ENCODE results near the gene DIMT1. TPM values are rescaled to one million over a fixed set of nuclear protein-coding genes. Genes with fewer than 3 reads are reported as not detected.

Gene DIMT1
- total RNA-seq, 1 experiment from 2014 or later, result 43.5 TPM

DNA sequence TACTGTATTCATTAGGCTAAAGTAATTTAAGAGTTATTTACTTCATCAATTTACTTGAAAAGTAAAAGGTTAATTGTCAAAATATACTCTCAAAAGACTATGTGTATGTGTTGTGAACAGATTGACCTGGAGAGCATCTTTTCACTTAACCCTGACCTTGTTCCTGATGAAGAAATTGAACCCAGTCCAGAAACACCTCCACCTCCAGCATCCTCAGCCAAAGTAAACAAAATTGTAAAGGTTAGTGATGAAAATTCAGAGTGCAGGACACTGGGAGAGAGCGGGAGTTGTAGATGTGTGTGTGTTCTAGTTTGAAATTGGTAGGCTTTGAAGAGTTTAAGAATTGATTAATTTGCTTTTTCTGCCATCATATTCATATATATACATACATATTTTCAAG, 55.8 kb downstream of the DIMT1 start (continued):
- TF ChIP-seq, protein P1, sequence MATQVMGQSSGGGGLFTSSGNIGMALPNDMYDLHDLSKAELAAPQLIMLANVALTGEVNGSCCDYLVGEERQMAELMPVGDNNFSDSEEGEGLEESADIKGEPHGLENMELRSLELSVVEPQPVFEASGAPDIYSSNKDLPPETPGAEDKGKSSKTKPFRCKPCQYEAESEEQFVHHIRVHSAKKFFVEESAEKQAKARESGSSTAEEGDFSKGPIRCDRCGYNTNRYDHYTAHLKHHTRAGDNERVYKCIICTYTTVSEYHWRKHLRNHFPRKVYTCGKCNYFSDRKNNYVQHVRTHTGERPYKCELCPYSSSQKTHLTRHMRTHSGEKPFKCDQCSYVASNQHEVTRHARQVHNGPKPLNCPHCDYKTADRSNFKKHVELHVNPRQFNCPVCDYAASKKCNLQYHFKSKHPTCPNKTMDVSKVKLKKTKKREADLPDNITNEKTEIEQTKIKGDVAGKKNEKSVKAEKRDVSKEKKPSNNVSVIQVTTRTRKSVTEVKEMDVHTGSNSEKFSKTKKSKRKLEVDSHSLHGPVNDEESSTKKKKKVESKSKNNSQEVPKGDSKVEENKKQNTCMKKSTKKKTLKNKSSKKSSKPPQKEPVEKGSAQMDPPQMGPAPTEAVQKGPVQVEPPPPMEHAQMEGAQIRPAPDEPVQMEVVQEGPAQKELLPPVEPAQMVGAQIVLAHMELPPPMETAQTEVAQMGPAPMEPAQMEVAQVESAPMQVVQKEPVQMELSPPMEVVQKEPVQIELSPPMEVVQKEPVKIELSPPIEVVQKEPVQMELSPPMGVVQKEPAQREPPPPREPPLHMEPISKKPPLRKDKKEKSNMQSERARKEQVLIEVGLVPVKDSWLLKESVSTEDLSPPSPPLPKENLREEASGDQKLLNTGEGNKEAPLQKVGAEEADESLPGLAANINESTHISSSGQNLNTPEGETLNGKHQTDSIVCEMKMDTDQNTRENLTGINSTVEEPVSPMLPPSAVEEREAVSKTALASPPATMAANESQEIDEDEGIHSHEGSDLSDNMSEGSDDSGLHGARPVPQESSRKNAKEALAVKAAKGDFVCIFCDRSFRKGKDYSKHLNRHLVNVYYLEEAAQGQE (IDR thresholded peaks at IDR 0.05; ENCODE audit: low read depth), result no peak

DNA sequence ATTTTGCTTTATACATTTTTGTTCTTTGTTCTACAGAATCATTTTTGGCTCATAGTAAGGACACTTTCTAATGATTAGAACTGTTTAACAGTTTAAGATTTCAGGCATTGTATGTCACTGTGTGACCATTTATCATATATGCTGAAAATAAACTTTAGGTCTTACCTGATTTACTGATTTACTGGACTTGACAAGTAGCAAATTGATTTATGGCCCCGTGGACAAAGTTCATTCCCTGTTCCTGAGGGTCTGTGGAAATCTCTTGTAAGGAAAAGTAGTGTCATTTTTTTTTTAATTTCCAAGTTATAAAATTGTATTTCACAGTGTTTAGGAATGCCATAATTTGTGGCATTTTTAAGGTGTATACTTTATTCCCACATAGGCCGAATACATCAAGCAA, 57.0 kb downstream of the DIMT1 start:
- ChIA-PET POLR2A (interaction anchor here (0.6 kb wide), 1 partner anchor 49 kb away, joined by 5 read pairs; no protein-coding TSS in a partner anchor), CTCF (no interaction called here), RAD21 (ENCODE audit: low non-redundant PET in 1 of 2, low total read pairs in 2 of 2, uncharacterized antibody in 2 of 2, unreplicated experiment in 2 of 2) (no interaction called here)
- intact Hi-C loops (cut with micrococcal nuclease), result no loop called here
- DNase-seq (ENCODE audit: low read depth, low spot score) (no peak), ATAC-seq (no peak)
- TF ChIP-seq, protein P1 (IDR thresholded peaks at IDR 0.05; ENCODE audit: low read depth), result no peak
- TF ChIP-seq POLR2AphosphoS5 (IDR thresholded peaks at IDR 0.05; ENCODE audit: low read depth, low read length) (no peak), SP1 (IDR thresholded peaks at IDR 0.05; ENCODE audit: low read depth) (no peak), FOSL1 (IDR thresholded peaks at IDR 0.05; ENCODE audit: low read depth) (no peak), ELF1 (IDR thresholded peaks at IDR 0.05; ENCODE audit: borderline replicate concordance, low read depth) (no peak), TCF7L2 (IDR thresholded peaks at IDR 0.05; ENCODE audit: borderline replicate concordance, extremely low read depth, insufficient read depth, insufficient read length) (no peak), JUND (IDR thresholded peaks at IDR 0.05) (no peak), SIN3A (IDR thresholded peaks at IDR 0.05; ENCODE audit: low read depth) (no peak), YY1 (IDR thresholded peaks at IDR 0.05; ENCODE audit: extremely low read depth, insufficient replicate concordance, low read depth, low read length) (no peak), EZH2 (IDR thresholded peaks at IDR 0.05) (no peak), CEBPB (IDR thresholded peaks at IDR 0.05; ENCODE audit: low read depth) (no peak)
- TF ChIP-seq, protein P2, sequence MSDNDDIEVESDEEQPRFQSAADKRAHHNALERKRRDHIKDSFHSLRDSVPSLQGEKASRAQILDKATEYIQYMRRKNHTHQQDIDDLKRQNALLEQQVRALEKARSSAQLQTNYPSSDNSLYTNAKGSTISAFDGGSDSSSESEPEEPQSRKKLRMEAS (IDR thresholded peaks at IDR 0.05), result no peak
- TF ChIP-seq, protein P3, sequence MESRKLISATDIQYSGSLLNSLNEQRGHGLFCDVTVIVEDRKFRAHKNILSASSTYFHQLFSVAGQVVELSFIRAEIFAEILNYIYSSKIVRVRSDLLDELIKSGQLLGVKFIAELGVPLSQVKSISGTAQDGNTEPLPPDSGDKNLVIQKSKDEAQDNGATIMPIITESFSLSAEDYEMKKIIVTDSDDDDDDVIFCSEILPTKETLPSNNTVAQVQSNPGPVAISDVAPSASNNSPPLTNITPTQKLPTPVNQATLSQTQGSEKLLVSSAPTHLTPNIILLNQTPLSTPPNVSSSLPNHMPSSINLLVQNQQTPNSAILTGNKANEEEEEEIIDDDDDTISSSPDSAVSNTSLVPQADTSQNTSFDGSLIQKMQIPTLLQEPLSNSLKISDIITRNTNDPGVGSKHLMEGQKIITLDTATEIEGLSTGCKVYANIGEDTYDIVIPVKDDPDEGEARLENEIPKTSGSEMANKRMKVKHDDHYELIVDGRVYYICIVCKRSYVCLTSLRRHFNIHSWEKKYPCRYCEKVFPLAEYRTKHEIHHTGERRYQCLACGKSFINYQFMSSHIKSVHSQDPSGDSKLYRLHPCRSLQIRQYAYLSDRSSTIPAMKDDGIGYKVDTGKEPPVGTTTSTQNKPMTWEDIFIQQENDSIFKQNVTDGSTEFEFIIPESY (IDR thresholded peaks at IDR 0.05; ENCODE audit: extremely low read depth, insufficient replicate concordance, low read length), result no peak
- TF ChIP-seq, protein P4, sequence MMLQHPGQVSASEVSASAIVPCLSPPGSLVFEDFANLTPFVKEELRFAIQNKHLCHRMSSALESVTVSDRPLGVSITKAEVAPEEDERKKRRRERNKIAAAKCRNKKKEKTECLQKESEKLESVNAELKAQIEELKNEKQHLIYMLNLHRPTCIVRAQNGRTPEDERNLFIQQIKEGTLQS (IDR thresholded peaks at IDR 0.05), result no peak
- Histone ChIP-seq H3K4me3 (replicated peaks in 1 of 2; ENCODE audit: low read depth in 1 of 2, low read length in 2 of 2) (no peak overlapping the region), H3K79me2 (ENCODE audit: insufficient read depth, low read length) (peaks cover 47% of the 10 kb centered on the region), H3K4me2 (ENCODE audit: low read length) (no peak overlapping the region), H3K9me2 (ENCODE audit: insufficient read depth) (no peaks in the 10 kb centered on the region), H4K20me1 (ENCODE audit: insufficient read depth) (no peaks in the 10 kb centered on the region), H2AFZ (ENCODE audit: low read depth, low read length, poor library complexity, severe bottlenecking) (no peak overlapping the region), H3K4me1 (ENCODE audit: control insufficient read depth in 1 of 2, insufficient read depth in 2 of 2, low read length in 2 of 2) (no peaks in the 10 kb centered on the region), H3K27me3 (ENCODE audit: insufficient read depth, low read length) (no peaks in the 10 kb centered on the region), H3K9ac (ENCODE audit: low read length) (no peak overlapping the region), H3K9me3 (ENCODE audit: control insufficient read depth in 1 of 2, insufficient read depth in 1 of 2, low read depth in 1 of 2, low read length in 2 of 2) (no peaks in the 10 kb centered on the region), H3K36me3 (ENCODE audit: control insufficient read depth in 1 of 2, insufficient read depth in 2 of 2, low read length in 2 of 2) (peaks cover 0 to 4% of the 10 kb centered on the region in 2 experiments; a peak in 1 of 4 replicates), H3K27ac (ENCODE audit: low read depth, low read length) (no peak overlapping the region)
- BruUV-seq (replicated peaks), result no TSS peak
